PFSK-1 (cell line): ENCODE results near the gene LYRM2.

Experiments
- POLR2AphosphoS5 ChIP-seq: IDR thresholded peaks from 2 replicates; pipeline ENCODE4 v1.6.1; 2012; ENCODE audit warnings: low read depth, mild to moderate bottlenecking, control low read depth, low read length, moderate library complexity
- TF ChIP-seq, protein P1 (sequence below), 2 experiments: IDR thresholded peaks; 2 replicates each; pipeline versions ENCODE4 v1.6.1 to v1.8.0; 2011 to 2012; ENCODE audit warnings: low read depth in 2 of 2, low read length in 2 of 2, control low read depth in 1 of 2, inconsistent platforms in 1 of 2, mild to moderate bottlenecking in 1 of 2, moderate library complexity in 1 of 2; ENCODE audit not compliant: insufficient read depth in 1 of 2

DNA sequence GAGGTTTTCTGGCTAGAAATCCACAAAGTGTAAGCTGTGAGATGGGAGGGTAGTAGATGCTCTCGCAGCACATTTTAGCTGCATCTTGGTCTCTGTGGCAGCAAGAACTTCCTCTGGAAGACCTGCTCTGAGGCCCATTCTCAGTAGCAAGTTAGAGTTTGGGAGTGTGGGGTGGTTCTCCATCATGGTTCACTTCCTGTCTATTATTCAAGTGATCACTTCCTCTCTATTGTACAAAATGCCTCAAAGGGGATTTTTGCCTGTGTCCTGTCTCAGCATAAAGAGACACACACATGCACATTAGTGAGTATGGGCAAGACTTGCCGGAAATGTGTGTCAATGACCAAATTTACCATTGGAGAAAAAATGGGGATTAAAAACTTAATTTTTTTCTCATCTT, 42.5 kb downstream of the LYRM2 start:
- no peak for TF ChIP-seq POLR2AphosphoS5
- TF ChIP-seq, protein P1, sequence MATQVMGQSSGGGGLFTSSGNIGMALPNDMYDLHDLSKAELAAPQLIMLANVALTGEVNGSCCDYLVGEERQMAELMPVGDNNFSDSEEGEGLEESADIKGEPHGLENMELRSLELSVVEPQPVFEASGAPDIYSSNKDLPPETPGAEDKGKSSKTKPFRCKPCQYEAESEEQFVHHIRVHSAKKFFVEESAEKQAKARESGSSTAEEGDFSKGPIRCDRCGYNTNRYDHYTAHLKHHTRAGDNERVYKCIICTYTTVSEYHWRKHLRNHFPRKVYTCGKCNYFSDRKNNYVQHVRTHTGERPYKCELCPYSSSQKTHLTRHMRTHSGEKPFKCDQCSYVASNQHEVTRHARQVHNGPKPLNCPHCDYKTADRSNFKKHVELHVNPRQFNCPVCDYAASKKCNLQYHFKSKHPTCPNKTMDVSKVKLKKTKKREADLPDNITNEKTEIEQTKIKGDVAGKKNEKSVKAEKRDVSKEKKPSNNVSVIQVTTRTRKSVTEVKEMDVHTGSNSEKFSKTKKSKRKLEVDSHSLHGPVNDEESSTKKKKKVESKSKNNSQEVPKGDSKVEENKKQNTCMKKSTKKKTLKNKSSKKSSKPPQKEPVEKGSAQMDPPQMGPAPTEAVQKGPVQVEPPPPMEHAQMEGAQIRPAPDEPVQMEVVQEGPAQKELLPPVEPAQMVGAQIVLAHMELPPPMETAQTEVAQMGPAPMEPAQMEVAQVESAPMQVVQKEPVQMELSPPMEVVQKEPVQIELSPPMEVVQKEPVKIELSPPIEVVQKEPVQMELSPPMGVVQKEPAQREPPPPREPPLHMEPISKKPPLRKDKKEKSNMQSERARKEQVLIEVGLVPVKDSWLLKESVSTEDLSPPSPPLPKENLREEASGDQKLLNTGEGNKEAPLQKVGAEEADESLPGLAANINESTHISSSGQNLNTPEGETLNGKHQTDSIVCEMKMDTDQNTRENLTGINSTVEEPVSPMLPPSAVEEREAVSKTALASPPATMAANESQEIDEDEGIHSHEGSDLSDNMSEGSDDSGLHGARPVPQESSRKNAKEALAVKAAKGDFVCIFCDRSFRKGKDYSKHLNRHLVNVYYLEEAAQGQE (IDR thresholded peaks at IDR 0.05; ENCODE audit: insufficient read depth in 1 of 2, low read depth in 2 of 2, low read length in 2 of 2): no peak
